MM.1S (cell line): ENCODE measurements around the gene SHKBP1.

Experiments used
- DNase-seq: peaks from one replicate; pipeline ENCODE4 v3.0.0-alpha.2; 2015
- H2AFZ ChIP-seq: fragments of 300-600 bp; sonication (generic); 2 replicates; pipeline ENCODE4 v1.6.0; 2016; ENCODE audit warnings: antibody characterized with exemption, low read length
- H3F3A ChIP-seq: fragments of 300-600 bp; sonication (generic); 2 replicates; pipeline ENCODE4 v1.6.1; 2016; ENCODE audit warnings: mild to moderate bottlenecking, antibody characterized with exemption, low read length, moderate library complexity, mixed read lengths; ENCODE audit not compliant: insufficient read depth
- H3K27ac ChIP-seq: fragments of 300-600 bp; sonication (generic); 2 replicates; pipeline ENCODE4 v1.5.1; 2016; ENCODE audit warnings: mild to moderate bottlenecking, low read length
- H3K27me3 ChIP-seq: fragments of 300-600 bp; sonication (generic); replicated peaks from 2 replicates; pipeline ENCODE4 v1.6.0; 2016; ENCODE audit warnings: low read length; ENCODE audit not compliant: insufficient read depth
- H3K36me3 ChIP-seq: fragments of 300-600 bp; sonication (generic); replicated peaks from 2 replicates; pipeline ENCODE4 v1.6.1; 2016; ENCODE audit warnings: mild to moderate bottlenecking, low read length, mixed read lengths; ENCODE audit not compliant: insufficient read depth
- H3K4me1 ChIP-seq: fragments of 300-600 bp; sonication (generic); 2 replicates; pipeline ENCODE4 v1.6.1; 2016; ENCODE audit warnings: low read length, mixed read lengths
- H3K4me2 ChIP-seq: fragments of 300-600 bp; sonication (generic); 2 replicates; pipeline ENCODE4 v1.6.0; 2016; ENCODE audit warnings: low read depth, low read length
- H3K4me3 ChIP-seq: fragments of 300-600 bp; sonication (generic); 2 replicates; pipeline ENCODE4 v1.5.1; 2016; ENCODE audit warnings: low read length, mixed read lengths
- H3K79me2 ChIP-seq: fragments of 300-600 bp; sonication (generic); 2 replicates; pipeline ENCODE4 v1.6.1; 2016; ENCODE audit warnings: mixed run types, low read length, mixed read lengths
- H3K9ac ChIP-seq: fragments of 300-600 bp; sonication (generic); 2 replicates; pipeline ENCODE4 v1.6.1; 2016; ENCODE audit warnings: low read length, mixed read lengths
- H3K9me2 ChIP-seq: fragments of 300-600 bp; sonication (generic); replicated peaks from 2 replicates; pipeline ENCODE4 v1.6.1; 2016; ENCODE audit warnings: mild to moderate bottlenecking, low read length, mixed read lengths; ENCODE audit not compliant: insufficient read depth
- H3K9me3 ChIP-seq: fragments of 300-600 bp; sonication (generic); replicated peaks from 2 replicates; pipeline ENCODE4 v1.6.1; 2016; ENCODE audit warnings: mild to moderate bottlenecking, low read length, mixed read lengths; ENCODE audit not compliant: insufficient read depth
- H4K20me1 ChIP-seq: fragments of 300-600 bp; sonication (generic); 2 replicates; pipeline ENCODE4 v1.6.1; 2016; ENCODE audit warnings: mild to moderate bottlenecking, low read length, moderate library complexity, mixed read lengths; ENCODE audit not compliant: insufficient read depth
- EZH2 ChIP-seq: fragments of 300-600 bp; sonication (generic); optimal IDR thresholded peaks from 2 replicates; pipeline ENCODE3; 2017; ENCODE audit warnings: low read depth, mild to moderate bottlenecking, antibody characterized with exemption, low read length, mixed read lengths
- EZH2phosphoT487 ChIP-seq: fragments of 300-600 bp; sonication (generic); IDR thresholded peaks from 2 replicates; pipeline ENCODE4 v1.6.1; 2018; ENCODE audit warnings: antibody characterized with exemption, low read length
- TF ChIP-seq, protein P1 (sequence below): fragments of 300-600 bp; sonication (generic); IDR thresholded peaks from 2 replicates; pipeline ENCODE4 v1.5.1; 2016; ENCODE audit warnings: antibody characterized with exemption, low read length, mixed read lengths

SHKBP1 gene

DNA sequence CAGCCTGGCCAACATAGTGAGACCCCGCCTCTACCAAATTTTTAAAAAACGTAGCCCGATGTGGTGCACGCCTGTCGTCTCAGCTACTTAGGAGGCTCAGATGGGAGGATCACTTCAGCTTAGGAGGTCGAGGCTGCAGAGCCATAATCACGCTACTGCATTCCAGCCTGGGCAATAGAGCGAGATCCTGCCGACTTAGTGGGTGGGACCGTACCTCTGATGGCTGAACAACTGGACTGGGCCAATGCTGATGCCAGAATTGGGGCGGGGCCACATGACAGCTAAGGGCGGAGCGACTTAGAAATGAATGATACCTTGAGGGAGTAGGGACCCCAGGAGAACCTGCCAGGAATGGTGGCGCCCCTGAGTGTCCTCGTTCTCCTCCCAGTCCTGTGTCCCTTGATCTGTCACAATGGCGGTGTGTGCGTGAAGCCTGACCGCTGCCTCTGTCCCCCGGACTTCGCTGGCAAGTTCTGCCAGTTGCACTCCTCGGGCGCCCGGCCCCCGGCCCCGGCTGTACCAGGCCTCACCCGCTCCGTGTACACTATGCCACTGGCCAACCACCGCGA, 28.1 kb downstream of the SHKBP1 start:
- TF ChIP-seq EZH2 (no peak), EZH2phosphoT487 (no peak)
- TF ChIP-seq, protein P1, sequence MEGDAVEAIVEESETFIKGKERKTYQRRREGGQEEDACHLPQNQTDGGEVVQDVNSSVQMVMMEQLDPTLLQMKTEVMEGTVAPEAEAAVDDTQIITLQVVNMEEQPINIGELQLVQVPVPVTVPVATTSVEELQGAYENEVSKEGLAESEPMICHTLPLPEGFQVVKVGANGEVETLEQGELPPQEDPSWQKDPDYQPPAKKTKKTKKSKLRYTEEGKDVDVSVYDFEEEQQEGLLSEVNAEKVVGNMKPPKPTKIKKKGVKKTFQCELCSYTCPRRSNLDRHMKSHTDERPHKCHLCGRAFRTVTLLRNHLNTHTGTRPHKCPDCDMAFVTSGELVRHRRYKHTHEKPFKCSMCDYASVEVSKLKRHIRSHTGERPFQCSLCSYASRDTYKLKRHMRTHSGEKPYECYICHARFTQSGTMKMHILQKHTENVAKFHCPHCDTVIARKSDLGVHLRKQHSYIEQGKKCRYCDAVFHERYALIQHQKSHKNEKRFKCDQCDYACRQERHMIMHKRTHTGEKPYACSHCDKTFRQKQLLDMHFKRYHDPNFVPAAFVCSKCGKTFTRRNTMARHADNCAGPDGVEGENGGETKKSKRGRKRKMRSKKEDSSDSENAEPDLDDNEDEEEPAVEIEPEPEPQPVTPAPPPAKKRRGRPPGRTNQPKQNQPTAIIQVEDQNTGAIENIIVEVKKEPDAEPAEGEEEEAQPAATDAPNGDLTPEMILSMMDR: no peak
- H3K4me1 ChIP-seq: peaks cover 30% of the 10 kb centered on the region
- H3K27ac ChIP-seq: peak overlapping the region; percentile 79
- H3K9me3 ChIP-seq: no peaks in the 10 kb centered on the region
- peak overlapping the region; percentile 99 for H3K4me2 ChIP-seq
- H3K79me2 ChIP-seq: no peaks in the 10 kb centered on the region
- H3K9ac ChIP-seq: peak overlapping the region; percentile 65; the same call in 1 of the 2 replicates
- no peaks in the 10 kb centered on the region for H3K36me3 ChIP-seq
- H3F3A ChIP-seq: peaks cover 31% of the 10 kb centered on the region
- H3K27me3 ChIP-seq: peaks cover 19% of the 10 kb centered on the region
- H3K4me3 ChIP-seq: peak overlapping the region; percentile 87
- no peaks in the 10 kb centered on the region for H3K9me2 ChIP-seq
- H4K20me1 ChIP-seq: no peaks in the 10 kb centered on the region
- H2AFZ ChIP-seq: peak overlapping the region; percentile 98
- peak; percentile 40 for DNase-seq

DNA sequence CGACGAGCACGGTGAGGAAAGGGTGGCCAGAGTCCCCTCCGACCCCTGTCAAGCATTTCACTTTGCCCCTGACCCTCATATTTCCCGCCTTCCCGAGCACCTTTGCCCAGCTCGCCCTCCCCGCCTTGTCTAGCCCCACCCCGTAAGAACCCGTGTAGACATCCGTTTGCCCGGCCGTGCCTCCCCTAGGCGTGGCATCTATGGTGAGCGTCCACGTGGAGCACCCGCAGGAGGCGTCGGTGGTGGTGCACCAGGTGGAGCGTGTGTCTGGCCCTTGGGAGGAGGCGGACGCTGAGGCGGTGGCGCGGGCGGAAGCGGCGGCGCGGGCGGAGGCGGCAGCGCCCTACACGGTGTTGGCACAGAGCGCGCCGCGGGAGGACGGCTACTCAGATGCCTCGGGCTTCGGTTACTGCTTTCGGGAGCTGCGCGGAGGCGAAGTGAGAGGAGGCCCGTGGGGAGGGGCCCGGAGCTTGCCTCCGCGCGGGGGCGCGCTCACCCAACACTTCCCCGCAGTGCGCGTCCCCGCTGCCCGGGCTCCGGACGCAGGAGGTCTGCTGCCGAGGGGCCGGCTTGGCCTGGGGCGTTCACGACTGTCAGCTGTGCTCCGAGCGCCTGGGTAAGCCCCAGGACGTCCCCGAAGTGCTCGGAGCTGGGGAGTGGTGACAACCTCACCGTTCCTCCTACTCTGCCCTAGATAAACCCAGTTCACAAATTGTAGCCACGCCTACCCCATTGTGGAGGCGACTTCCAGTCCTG, 28.7 kb downstream of the SHKBP1 start:
- DNase-seq: peak; percentile 97
- TF ChIP-seq EZH2 (no peak), EZH2phosphoT487 (no peak)
- TF ChIP-seq, protein P1: no peak; the same call in 1 of the 2 replicates
- Histone ChIP-seq H3K36me3 (no peaks in the 10 kb centered on the region), H3K9ac (peak overlapping the region; percentile 65), H3K79me2 (no peaks in the 10 kb centered on the region), H3K9me2 (no peaks in the 10 kb centered on the region), H3K4me3 (peak overlapping the region; percentile 87), H3K27ac (peak overlapping the region; percentile 79), H2AFZ (peak overlapping the region; percentile 98), H3K4me1 (peaks cover 31% of the 10 kb centered on the region), H4K20me1 (no peaks in the 10 kb centered on the region), H3K4me2 (peak overlapping the region; percentile 99), H3F3A (peaks cover 27% of the 10 kb centered on the region), H3K27me3 (peaks cover 13% of the 10 kb centered on the region), H3K9me3 (no peaks in the 10 kb centered on the region)

DNA sequence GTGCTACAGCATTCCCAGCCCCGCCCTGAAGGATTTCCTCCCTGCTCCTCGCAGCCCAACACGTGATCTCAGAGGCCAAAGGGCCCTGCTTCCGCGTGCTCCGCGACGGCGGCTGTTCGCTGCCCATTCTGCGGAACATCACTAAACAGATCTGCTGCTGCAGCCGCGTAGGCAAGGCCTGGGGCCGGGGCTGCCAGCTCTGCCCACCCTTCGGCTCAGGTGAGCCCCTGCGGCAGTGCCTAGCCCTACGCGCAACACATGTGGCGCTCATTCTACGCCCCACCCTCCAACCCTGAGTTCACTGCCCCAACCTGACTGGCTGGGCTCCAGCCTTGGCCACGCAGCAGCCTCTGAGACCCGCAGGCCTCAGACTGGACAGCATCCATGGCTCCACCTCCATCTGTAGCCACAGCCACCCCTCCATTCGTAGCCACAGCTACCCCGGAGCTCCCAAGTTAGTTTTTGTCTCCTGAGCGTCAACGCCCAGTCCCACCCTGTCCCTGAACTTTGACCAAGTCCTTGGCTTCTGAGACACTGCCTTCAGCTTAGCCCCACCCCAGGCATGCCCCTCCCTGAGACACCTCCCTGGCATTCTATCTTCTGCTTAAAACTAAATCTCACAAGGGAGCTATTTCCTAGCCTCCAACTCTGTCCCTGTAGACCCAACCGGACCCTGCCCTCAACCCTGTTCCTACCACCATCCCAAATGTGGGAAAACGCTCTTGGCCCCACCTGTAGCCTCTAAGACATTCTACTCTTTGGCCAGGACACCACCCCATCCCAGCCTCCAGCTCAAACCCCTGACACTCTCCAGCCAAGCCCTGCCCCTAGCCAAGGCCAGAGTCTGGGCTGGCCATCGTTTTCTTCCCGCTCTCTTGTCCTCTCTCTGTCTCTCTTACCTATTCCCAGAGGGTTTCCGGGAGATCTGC, 30.9 kb downstream of the SHKBP1 start:
- Histone ChIP-seq H3K36me3 (no peaks in the 10 kb centered on the region), H3K9ac (no peak overlapping the region), H3K27ac (no peak overlapping the region), H3K27me3 (no peaks in the 10 kb centered on the region), H3K4me2 (no peak overlapping the region), H3F3A (peaks cover 27% of the 10 kb centered on the region), H3K4me1 (peaks cover 28% of the 10 kb centered on the region), H3K9me2 (no peaks in the 10 kb centered on the region), H3K79me2 (no peaks in the 10 kb centered on the region), H3K9me3 (no peaks in the 10 kb centered on the region), H3K4me3 (no peak overlapping the region), H2AFZ (no peak overlapping the region), H4K20me1 (no peaks in the 10 kb centered on the region)
- no peak for DNase-seq
- TF ChIP-seq EZH2phosphoT487 (no peak), EZH2 (no peak)
- TF ChIP-seq, protein P1: no peak
